Activated T-helper 17 cell treated with anti-CD3 and anti-CD28 coated beads, Interleukin-2, amount 50 U/mL, for 72 hours (primary cell): ENCODE data around the gene NRXN2. TPM values are rescaled to one million over a fixed set of nuclear protein-coding genes. Genes with fewer than 3 reads are reported as not detected.

Source experiments
- ATAC-seq: fragments of 150-1000 bp; cut with Tn5 transposase; replicated peaks from 2 replicates; pipeline ENCODE4 v1.10.0; 2021; ENCODE audit warnings: mild to moderate bottlenecking, moderate library complexity
- H3K27ac Mint-ChIP-seq: one replicate; pipeline ENCODE4 v1.8.0; 2022; ENCODE audit warnings: mixed read lengths
- H3K27me3 Mint-ChIP-seq: one replicate; pipeline ENCODE4 v1.8.0; 2022; ENCODE audit warnings: mixed read lengths
- H3K36me3 Mint-ChIP-seq: one replicate; pipeline ENCODE4 v1.8.0; 2022; ENCODE audit warnings: low read depth, mild to moderate bottlenecking, mixed read lengths
- H3K4me1 Mint-ChIP-seq: one replicate; pipeline ENCODE4 v1.8.0; 2022; ENCODE audit warnings: mixed read lengths
- H3K4me3 Mint-ChIP-seq: one replicate; pipeline ENCODE4 v1.8.0; 2022; ENCODE audit warnings: mild to moderate bottlenecking, mixed read lengths
- H3K9me3 Mint-ChIP-seq: one replicate; pipeline ENCODE4 v1.8.0; 2022; ENCODE audit warnings: mixed read lengths
- total RNA-seq, 2 donors: library from RNA; stranded (reverse); gene quantifications; one replicate each; pipeline ENCODE4 v1.2.3, GENCODE V29; 2022

NRXN2 gene
- total RNA-seq, 2 donors from 2014 or later, result 0.11 to 1.2 TPM

- Mint-ChIP-seq H3K36me3 (no peaks in the 10 kb centered on the region), H3K27me3 (peaks cover 13% of the 10 kb centered on the region), H3K4me1 (no peaks in the 10 kb centered on the region), H3K27ac (no peak overlapping the region), H3K9me3 (no peaks in the 10 kb centered on the region), H3K4me3 (no peak overlapping the region)
- no peak for ATAC-seq
Observed at GRCh38 chr11:64629796-64630562, 93.0 kb downstream of the NRXN2 start.

- Mint-ChIP-seq H3K4me3 (no peak overlapping the region), H3K36me3 (no peaks in the 10 kb centered on the region), H3K27ac (no peak overlapping the region), H3K27me3 (peaks cover 5% of the 10 kb centered on the region), H3K4me1 (no peaks in the 10 kb centered on the region), H3K9me3 (no peaks in the 10 kb centered on the region)
- no peak for ATAC-seq
Observed at GRCh38 chr11:64629103-64629502, 93.9 kb downstream of the NRXN2 start.

- ATAC-seq, result no peak
- no peaks in the 10 kb centered on the region for H3K4me1 Mint-ChIP-seq
- no peak overlapping the region for H3K27ac Mint-ChIP-seq
- H3K27me3 Mint-ChIP-seq, result peaks cover 4% of the 10 kb centered on the region
- no peaks in the 10 kb centered on the region for H3K9me3 Mint-ChIP-seq
- no peak overlapping the region for H3K4me3 Mint-ChIP-seq
- H3K36me3 Mint-ChIP-seq, result no peaks in the 10 kb centered on the region
Observed at GRCh38 chr11:64628596-64628995, 94.4 kb downstream of the NRXN2 start.

GRCh38 chr11:64627371-64627770 is 95.6 kb downstream of the NRXN2 start:
- no peak for ATAC-seq
- no peaks in the 10 kb centered on the region for H3K4me1 Mint-ChIP-seq
- H3K4me3 Mint-ChIP-seq, result no peak overlapping the region
- no peaks in the 10 kb centered on the region for H3K27me3 Mint-ChIP-seq
- no peak overlapping the region for H3K27ac Mint-ChIP-seq
- H3K9me3 Mint-ChIP-seq, result no peaks in the 10 kb centered on the region
- no peaks in the 10 kb centered on the region for H3K36me3 Mint-ChIP-seq

GRCh38 chr11:64626637-64627036 is 96.4 kb downstream of the NRXN2 start:
- H3K9me3 Mint-ChIP-seq, result no peaks in the 10 kb centered on the region
- no peaks in the 10 kb centered on the region for H3K4me1 Mint-ChIP-seq
- no peak overlapping the region for H3K27ac Mint-ChIP-seq
- no peaks in the 10 kb centered on the region for H3K36me3 Mint-ChIP-seq
- ATAC-seq, result no peak
- H3K4me3 Mint-ChIP-seq, result no peak overlapping the region
- H3K27me3 Mint-ChIP-seq, result no peaks in the 10 kb centered on the region

GRCh38 chr11:64624883-64625481 is 98.0 kb downstream of the NRXN2 start:
- ATAC-seq, result no peak
- no peaks in the 10 kb centered on the region for H3K27me3 Mint-ChIP-seq
- H3K9me3 Mint-ChIP-seq, result no peaks in the 10 kb centered on the region
- no peaks in the 10 kb centered on the region for H3K36me3 Mint-ChIP-seq
- H3K27ac Mint-ChIP-seq, result no peak overlapping the region
- no peak overlapping the region for H3K4me3 Mint-ChIP-seq
- peaks cover 6% of the 10 kb centered on the region for H3K4me1 Mint-ChIP-seq

- H3K27me3 Mint-ChIP-seq, result no peaks in the 10 kb centered on the region
- no peaks in the 10 kb centered on the region for H3K36me3 Mint-ChIP-seq
- H3K27ac Mint-ChIP-seq, result no peak overlapping the region
- no peaks in the 10 kb centered on the region for H3K9me3 Mint-ChIP-seq
- H3K4me1 Mint-ChIP-seq, result peaks cover 6% of the 10 kb centered on the region
- ATAC-seq, result no peak
- no peak overlapping the region for H3K4me3 Mint-ChIP-seq
Observed at GRCh38 chr11:64622681-64623080, 100.3 kb downstream of the NRXN2 start.

- H3K27ac Mint-ChIP-seq, result no peak overlapping the region
- H3K4me3 Mint-ChIP-seq, result no peak overlapping the region
- H3K4me1 Mint-ChIP-seq, result peaks cover 6% of the 10 kb centered on the region
- no peaks in the 10 kb centered on the region for H3K36me3 Mint-ChIP-seq
- no peaks in the 10 kb centered on the region for H3K9me3 Mint-ChIP-seq
- H3K27me3 Mint-ChIP-seq, result no peaks in the 10 kb centered on the region
- ATAC-seq, result no peak
Observed at GRCh38 chr11:64621283-64622019, 101.5 kb downstream of the NRXN2 start.

GRCh38 chr11:64620381-64620971 is 102.5 kb downstream of the NRXN2 start:
- H3K4me3 Mint-ChIP-seq, result no peak overlapping the region
- no peaks in the 10 kb centered on the region for H3K9me3 Mint-ChIP-seq
- no peaks in the 10 kb centered on the region for H3K36me3 Mint-ChIP-seq
- H3K27ac Mint-ChIP-seq, result no peak overlapping the region
- peaks cover 6% of the 10 kb centered on the region for H3K4me1 Mint-ChIP-seq
- no peaks in the 10 kb centered on the region for H3K27me3 Mint-ChIP-seq
- ATAC-seq, result no peak

- H3K27me3 Mint-ChIP-seq, result no peaks in the 10 kb centered on the region
- no peak overlapping the region for H3K4me3 Mint-ChIP-seq
- H3K9me3 Mint-ChIP-seq, result no peaks in the 10 kb centered on the region
- peaks cover 6% of the 10 kb centered on the region for H3K4me1 Mint-ChIP-seq
- H3K36me3 Mint-ChIP-seq, result no peaks in the 10 kb centered on the region
- no peak overlapping the region for H3K27ac Mint-ChIP-seq
- ATAC-seq, result no peak
Observed at GRCh38 chr11:64619811-64620380, 103.1 kb downstream of the NRXN2 start.

GRCh38 chr11:64619196-64619595 is 103.8 kb downstream of the NRXN2 start:
- ATAC-seq, result no peak
- no peaks in the 10 kb centered on the region for H3K9me3 Mint-ChIP-seq
- no peak overlapping the region for H3K4me3 Mint-ChIP-seq
- H3K36me3 Mint-ChIP-seq, result no peaks in the 10 kb centered on the region
- no peaks in the 10 kb centered on the region for H3K27me3 Mint-ChIP-seq
- peaks cover 6% of the 10 kb centered on the region for H3K4me1 Mint-ChIP-seq
- no peak overlapping the region for H3K27ac Mint-ChIP-seq

- no peaks in the 10 kb centered on the region for H3K27me3 Mint-ChIP-seq
- ATAC-seq, result no peak
- no peak overlapping the region for H3K27ac Mint-ChIP-seq
- H3K4me1 Mint-ChIP-seq, result peaks cover 14% of the 10 kb centered on the region
- no peaks in the 10 kb centered on the region for H3K36me3 Mint-ChIP-seq
- H3K4me3 Mint-ChIP-seq, result no peak overlapping the region
- H3K9me3 Mint-ChIP-seq, result no peaks in the 10 kb centered on the region
Observed at GRCh38 chr11:64616817-64617216, 106.2 kb downstream of the NRXN2 start.

GRCh38 chr11:64614917-64615316 is 108.1 kb downstream of the NRXN2 start:
- no peak overlapping the region for H3K4me3 Mint-ChIP-seq
- H3K4me1 Mint-ChIP-seq, result peaks cover 8% of the 10 kb centered on the region
- no peak for ATAC-seq
- no peaks in the 10 kb centered on the region for H3K27me3 Mint-ChIP-seq
- no peak overlapping the region for H3K27ac Mint-ChIP-seq
- no peaks in the 10 kb centered on the region for H3K9me3 Mint-ChIP-seq
- H3K36me3 Mint-ChIP-seq, result no peaks in the 10 kb centered on the region

GRCh38 chr11:64613648-64614047 is 109.3 kb downstream of the NRXN2 start:
- Mint-ChIP-seq H3K4me1 (peaks cover 8% of the 10 kb centered on the region), H3K27ac (no peak overlapping the region), H3K4me3 (no peak overlapping the region), H3K27me3 (no peaks in the 10 kb centered on the region), H3K36me3 (no peaks in the 10 kb centered on the region), H3K9me3 (no peaks in the 10 kb centered on the region)
- ATAC-seq, result no peak
